Adrenal gland (tissue), 12 donors: ENCODE results near the gene DLGAP3. TPM values are rescaled to one million over a fixed set of nuclear protein-coding genes. Genes with fewer than 3 reads are reported as not detected.
A peak's percentile ranks its signal among the peaks of the same experiment; 100 is the strongest.

Source experiments
- DNase-seq, 7 donors: peaks; one replicate each; pipeline ENCODE4 v3.0.0-alpha.2; 2019 to 2020
- H3K27ac ChIP-seq, 5 donors: fragments of 200-600 bp; sonication (generic) in 4 of 5; 1 replicate in 3 of 5; 2 replicates in 2 of 5; pipeline versions ENCODE4 v1.5.1 to v1.8.0; 2016 to 2020; ENCODE audit warnings: mild to moderate bottlenecking in 1 of 5
- H3K27me3 ChIP-seq: fragments of 200-600 bp; 2 replicates; pipeline ENCODE4 v1.8.0; 2021
- H3K36me3 ChIP-seq, 2 donors: fragments of 200-600 bp; replicated peaks in 1 of 2; 1 replicate in 1 of 2; 2 replicates in 1 of 2; pipeline versions ENCODE4 v1.5.1 to v1.8.0; 2018 to 2022
- H3K4me1 ChIP-seq, 2 donors: fragments of 200-600 bp; replicated peaks in 1 of 2; 1 replicate in 1 of 2; 2 replicates in 1 of 2; pipeline versions ENCODE4 v1.5.1 to v1.8.0; 2018 to 2021
- H3K4me3 ChIP-seq, 4 donors: fragments of 200-600 bp; sonication (generic) in 3 of 4; one replicate each; pipeline ENCODE4 v1.5.1; 2016 to 2018
- H3K9me3 ChIP-seq, 3 donors: fragments of 200-600 bp; sonication (generic) in 1 of 3; replicated peaks in 1 of 3; 1 replicate in 2 of 3; 2 replicates in 1 of 3; pipeline versions ENCODE4 v1.5.1 to v1.8.0; 2016 to 2021
- CTCF ChIP-seq, 6 experiments: fragments of 450-650 bp in 4 of 6; fragments of 200-600 bp in 2 of 6; sonication (generic) in 1 of 6; IDR thresholded peaks; 1 replicate in 5 of 6; 2 replicates in 1 of 6; pipeline versions ENCODE4 v1.5.1 to v1.8.0; 2016 to 2021; ENCODE audit warnings: antibody characterized with exemption in 6 of 6, mild to moderate bottlenecking in 2 of 6, moderate library complexity in 1 of 6
- POLR2A ChIP-seq, 2 donors: fragments of 450-650 bp; IDR thresholded peaks; one replicate each; pipeline ENCODE4 v1.6.1; 2017; ENCODE audit warnings: antibody characterized with exemption in 2 of 2, mild to moderate bottlenecking in 2 of 2, moderate library complexity in 1 of 2
- WGBS, 4 donors: extraction: QIAGEN DNeasy Blood & Tissue Kit in 2 of 4; methylation state at CpG; one replicate each; pipeline versions ENCODE4 v1.1.5 to v1.1.7; 2013 to 2017; 5-methylcytosine and 5-hydroxymethylcytosine counted together
- intact Hi-C, 2 donors: fragments of 100-400 bp; cut with DNase I; formaldehyde crosslinking; loops; one replicate each; pipeline versions ENCODE4 v1.14.1 to v1.15.0; 2022 to 2023
- polyA plus RNA-seq, 3 donors: library from polyadenylated mRNA; stranded (reverse); fragments of 200-250 nt in 2 of 3; fragments of 350-450 nt in 1 of 3; fragmentation: Illumina TruSeq in 1 of 3; extraction: RNeasy Lipid Tissue Mini Kit (QIAGEN cat#74804) in 1 of 3; gene quantifications; one replicate each; pipeline ENCODE4 v1.2.3, GENCODE V29; 2013 to 2014
- total RNA-seq, 9 donors: library from RNA; depleted of rRNA in 4 of 9; stranded (reverse); fragments of >200 nt in 4 of 9; fragments of 120-200 nt in 1 of 9; fragmentation: NEBNext Ultra II Directional in 1 of 9; extraction: Animal tissue kit (Norgen Biotek cat#: 25700) in 1 of 9; gene quantifications; one replicate each; pipeline versions ENCODE4 v1.1.0 to v1.2.4, GENCODE V29; 2013 to 2023
- donor health status: healthy with polysubstance abuse.
- donor health status: Bipolar disorder and iron deficiency.
- donor health status: DM: yes; HTN: yes; CAD: no.
- donor health status: DM: no; HTN: no; CAD: no.
- donor health status: DM: no; HTN: no; CAD: no.
- donor health status: DM: yes; HTN: yes; CAD: no.

DLGAP3 gene
- total and polyA plus RNA-seq, 12 donors: 0.13 to 1.6 (median 0.47) TPM

DNA sequence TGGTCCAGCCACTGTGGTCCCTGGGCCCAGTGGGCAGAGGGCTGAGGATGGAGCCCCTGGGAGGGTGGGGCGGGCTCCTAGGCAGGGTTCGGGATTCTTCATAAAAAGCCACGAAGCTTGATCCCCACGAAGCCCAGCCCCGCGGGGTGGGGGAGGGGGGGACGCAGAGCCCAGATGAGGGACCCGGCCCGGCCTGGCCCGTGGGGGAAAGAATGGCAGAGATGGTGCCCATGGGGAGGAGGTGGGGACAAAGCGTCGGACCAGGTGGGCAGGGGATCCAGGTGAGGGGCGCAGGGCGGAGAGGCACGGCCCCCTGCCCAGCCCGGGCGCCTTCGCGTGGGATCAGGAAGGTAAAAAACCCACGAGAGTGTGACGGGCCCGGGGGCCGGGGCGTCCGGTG lies 63.9 kb downstream of the DLGAP3 start:
- Histone ChIP-seq H3K4me1 (peaks cover 8 to 11% of the 10 kb centered on the region in 2 donors), H3K36me3 (no peaks in the 10 kb centered on the region), H3K27ac (peak overlapping the region in 4 of 5 donors; percentile 53 to 84 (median 74)), H3K27me3 (no peaks in the 10 kb centered on the region), H3K9me3 (no peaks in the 10 kb centered on the region), H3K4me3 (peak overlapping the region in 3 of 4 donors; percentile 57 to 87 (median 85))
- TF ChIP-seq CTCF (IDR thresholded peaks at IDR 0.05) (no peak), POLR2A (IDR thresholded peaks at IDR 0.05) (no peak)
- 20 to 33% (median 24%) methylated on average over 15 to 25 of the region's 25 CpGs for WGBS, 4 donors
- peak in 1 of 7 donors; percentile 37 for DNase-seq
- intact Hi-C loops: loop anchor here (5.0 to 10.0 kb wide), 2 partner anchors 78 to 119 kb away; partner anchors contain the start of gene TMEM35B (in 1 of the 2)

GRCh38 chr1:34864759-34865158 lies 64.7 kb downstream of the DLGAP3 start:
- Histone ChIP-seq H3K9me3 (no peaks in the 10 kb centered on the region), H3K27ac (no peak overlapping the region), H3K4me1 (peaks cover 8 to 11% of the 10 kb centered on the region in 2 donors), H3K36me3 (no peaks in the 10 kb centered on the region), H3K27me3 (no peaks in the 10 kb centered on the region), H3K4me3 (no peak overlapping the region)
- DNase-seq: no peak
- 90 to 97% (median 91%) methylated on average over 7 to 8 of the region's 8 CpGs for WGBS, 4 donors
- no peak for TF ChIP-seq POLR2A (IDR thresholded peaks at IDR 0.05)
- TF ChIP-seq CTCF (IDR thresholded peaks at IDR 0.05): no peak
- intact Hi-C loops: loop anchor here (5.0 to 10.0 kb wide), 2 partner anchors 77 to 120 kb away; partner anchors contain the start of gene TMEM35B (in 1 of the 2)

DNA sequence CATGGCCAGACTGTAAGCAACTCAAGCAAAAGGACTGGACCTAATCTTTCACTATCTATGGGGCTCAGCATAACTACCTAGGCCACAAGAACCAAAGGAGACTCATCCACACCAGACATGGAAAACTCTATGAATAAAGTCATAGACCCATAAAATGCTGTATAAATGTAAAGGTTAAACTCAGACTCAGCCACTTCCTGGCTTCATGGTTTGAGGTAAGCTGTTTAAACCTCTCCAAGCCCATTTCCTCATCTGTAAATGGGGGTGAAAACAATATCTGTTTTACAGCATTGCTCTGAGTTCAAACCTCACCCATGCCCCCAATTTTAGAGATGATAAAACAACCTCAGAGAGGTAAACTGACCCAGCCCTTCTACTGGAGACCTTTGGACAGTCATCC lies 65.9 kb downstream of the DLGAP3 start:
- Histone ChIP-seq H3K27ac (no peak overlapping the region), H3K4me3 (no peak overlapping the region), H3K9me3 (no peaks in the 10 kb centered on the region), H3K4me1 (peaks cover 12 to 14% of the 10 kb centered on the region in 2 donors), H3K27me3 (no peaks in the 10 kb centered on the region), H3K36me3 (no peaks in the 10 kb centered on the region)
- no peak for DNase-seq
- intact Hi-C loops: loop anchor here in 1 of 2 donors (10.0 kb wide), 1 partner anchor 121 kb away; the partner anchor contains the start of gene TMEM35B
- TF ChIP-seq POLR2A (IDR thresholded peaks at IDR 0.05): no peak
- no peak for TF ChIP-seq CTCF (IDR thresholded peaks at IDR 0.05)

- peak; percentile 72 to 94 (median 88) for TF ChIP-seq CTCF (IDR thresholded peaks at IDR 0.05)
- TF ChIP-seq POLR2A (IDR thresholded peaks at IDR 0.05): peak; percentile 93
- Histone ChIP-seq H3K27me3 (no peaks in the 10 kb centered on the region), H3K4me3 (peak within 1 kb of the TSS; percentile 25 to 96 (median 76)), H3K27ac (peak within 1 kb of the TSS; percentile 80 to 98 (median 95)), H3K36me3 (peaks cover 0 to 12% of the 10 kb centered on the region in 2 donors), H3K9me3 (no peaks in the 10 kb centered on the region), H3K4me1 (peaks cover 17 to 18% of the 10 kb centered on the region in 2 donors)
- WGBS, 4 donors: 1 to 2% (median 1%) methylated on average over 16 to 47 of the region's 47 CpGs
- DNase-seq: peak; percentile 94 to 98 (median 97)
- intact Hi-C loops: loop anchor here in 1 of 2 donors (10.0 kb wide), 1 partner anchor 125 kb away; the partner anchor contains the start of gene TMEM35B
These were observed 69.8 kb downstream of the DLGAP3 start, which contains the start of gene SMIM12 for GRCh38 chr1:34859446-34860200. SMIM12 (minus strand) TSS chr1:34859749; CDS start chr1:34855977, 3,772 bp downstream.
